Gastrocnemius medialis (tissue), 4 donors: ENCODE results near the gene TTLL8.

Experiments
- POLR2A ChIP-seq, 2 donors: fragments of 450-650 bp; IDR thresholded peaks; one replicate each; pipeline ENCODE4 v1.6.1; 2017; ENCODE audit warnings: antibody characterized with exemption in 2 of 2, mild to moderate bottlenecking in 2 of 2, moderate library complexity in 2 of 2
- TF ChIP-seq, protein P1 (sequence below), 5 experiments: fragments of 450-650 bp in 3 of 5; fragments of 200-600 bp in 2 of 5; sonication (generic) in 2 of 5; IDR thresholded peaks in 4 of 5; conservative IDR thresholded peaks in 1 of 5; 1 replicate in 4 of 5; 2 replicates in 1 of 5; pipeline ENCODE4 v1.5.1; 2016 to 2019; ENCODE audit warnings: antibody characterized with exemption in 5 of 5, mild to moderate bottlenecking in 3 of 5, moderate library complexity in 3 of 5

DNA sequence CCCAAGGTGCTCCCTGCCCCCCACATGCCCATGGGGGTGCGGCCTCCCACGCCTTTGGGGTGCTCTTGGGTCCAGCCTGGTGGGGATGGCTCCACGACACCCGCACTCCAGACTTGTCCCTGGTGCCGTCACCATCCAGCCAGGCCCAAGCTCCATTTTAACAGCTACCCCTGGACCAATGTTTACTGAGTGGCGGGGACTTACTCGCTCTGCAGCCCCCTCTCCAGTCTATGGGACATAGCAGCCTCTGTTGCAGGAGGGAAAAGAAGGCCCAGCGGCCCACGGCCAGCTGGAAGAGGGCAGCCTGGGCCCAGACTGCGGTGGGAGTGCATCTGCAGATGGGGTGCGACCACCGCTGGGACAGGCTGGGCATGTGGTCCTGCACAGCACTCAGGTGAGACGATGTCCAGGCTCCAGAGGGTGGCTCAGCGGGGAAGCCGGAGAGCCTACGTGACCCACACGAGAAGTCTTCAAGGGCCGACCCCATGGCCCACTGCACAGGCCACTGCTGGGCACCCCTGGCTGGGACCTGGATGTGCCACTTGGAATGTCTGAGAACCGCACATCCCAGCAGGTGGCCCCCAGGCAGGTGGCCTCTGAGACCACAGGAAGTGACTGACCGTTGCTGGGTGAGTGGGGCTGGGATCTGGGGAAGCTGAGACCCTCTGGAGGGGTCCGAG is 63.6 kb downstream of the TTLL8 start:
- TF ChIP-seq, protein P1, sequence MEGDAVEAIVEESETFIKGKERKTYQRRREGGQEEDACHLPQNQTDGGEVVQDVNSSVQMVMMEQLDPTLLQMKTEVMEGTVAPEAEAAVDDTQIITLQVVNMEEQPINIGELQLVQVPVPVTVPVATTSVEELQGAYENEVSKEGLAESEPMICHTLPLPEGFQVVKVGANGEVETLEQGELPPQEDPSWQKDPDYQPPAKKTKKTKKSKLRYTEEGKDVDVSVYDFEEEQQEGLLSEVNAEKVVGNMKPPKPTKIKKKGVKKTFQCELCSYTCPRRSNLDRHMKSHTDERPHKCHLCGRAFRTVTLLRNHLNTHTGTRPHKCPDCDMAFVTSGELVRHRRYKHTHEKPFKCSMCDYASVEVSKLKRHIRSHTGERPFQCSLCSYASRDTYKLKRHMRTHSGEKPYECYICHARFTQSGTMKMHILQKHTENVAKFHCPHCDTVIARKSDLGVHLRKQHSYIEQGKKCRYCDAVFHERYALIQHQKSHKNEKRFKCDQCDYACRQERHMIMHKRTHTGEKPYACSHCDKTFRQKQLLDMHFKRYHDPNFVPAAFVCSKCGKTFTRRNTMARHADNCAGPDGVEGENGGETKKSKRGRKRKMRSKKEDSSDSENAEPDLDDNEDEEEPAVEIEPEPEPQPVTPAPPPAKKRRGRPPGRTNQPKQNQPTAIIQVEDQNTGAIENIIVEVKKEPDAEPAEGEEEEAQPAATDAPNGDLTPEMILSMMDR (IDR thresholded peaks at IDR 0.05 in 4 of 5, conservative IDR thresholded peaks at IDR 0.05 in 1 of 5): no peak
- TF ChIP-seq POLR2A (IDR thresholded peaks at IDR 0.05): no peak
